Measurements from ENCODE around the gene SRRM3.
"Not testable (repeated sequence)": the region's sequence is repeated elsewhere in the genome, so short reads cannot be mapped to it uniquely, and the experiment has no call there.

The SRRM3 gene

DNA sequence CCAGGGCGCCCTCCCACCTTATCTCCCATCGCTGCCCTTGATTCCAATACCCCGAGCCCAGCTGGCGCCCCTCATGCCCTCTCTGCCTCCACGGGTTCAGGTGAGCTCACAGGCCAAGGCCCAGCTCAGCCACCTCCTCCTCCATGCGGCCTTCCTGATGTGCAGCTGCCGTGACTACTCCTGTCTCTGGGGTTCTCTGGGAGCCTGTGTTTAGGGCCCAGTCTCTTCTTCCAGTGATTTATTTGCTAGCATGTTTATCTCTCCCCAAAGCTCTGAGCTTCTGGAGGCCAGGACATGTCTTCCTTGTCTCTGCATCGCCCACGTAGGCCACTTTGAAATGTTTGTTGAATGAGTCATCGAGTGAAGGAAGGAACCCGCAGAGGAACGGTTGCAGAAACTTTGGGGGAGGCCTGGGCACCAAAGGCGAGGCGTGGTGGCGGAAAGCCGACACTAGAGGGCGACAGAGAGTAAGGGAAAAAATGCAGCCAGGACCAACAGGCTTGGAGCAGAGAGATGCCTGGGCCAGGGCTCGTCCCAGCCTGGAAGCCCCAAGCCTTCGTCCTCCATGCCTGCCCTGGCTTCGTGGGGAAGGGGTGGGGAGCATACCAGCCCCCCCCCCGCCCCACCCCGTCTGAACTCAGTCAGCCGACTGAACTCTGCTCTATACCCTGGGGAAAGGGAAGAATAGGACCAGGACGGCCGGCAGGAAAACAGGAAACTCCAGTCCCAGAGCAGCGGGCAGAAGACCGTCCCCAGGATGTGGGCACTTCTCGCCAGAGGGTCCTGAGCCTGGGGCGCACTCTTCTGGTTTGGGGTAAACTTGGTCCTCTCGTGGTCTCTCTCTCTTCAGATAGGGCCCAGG is 89.9 kb downstream of the SRRM3 start:
- peak; percentile 94 for DNase-seq (ENCODE audit: low read depth)

DNA sequence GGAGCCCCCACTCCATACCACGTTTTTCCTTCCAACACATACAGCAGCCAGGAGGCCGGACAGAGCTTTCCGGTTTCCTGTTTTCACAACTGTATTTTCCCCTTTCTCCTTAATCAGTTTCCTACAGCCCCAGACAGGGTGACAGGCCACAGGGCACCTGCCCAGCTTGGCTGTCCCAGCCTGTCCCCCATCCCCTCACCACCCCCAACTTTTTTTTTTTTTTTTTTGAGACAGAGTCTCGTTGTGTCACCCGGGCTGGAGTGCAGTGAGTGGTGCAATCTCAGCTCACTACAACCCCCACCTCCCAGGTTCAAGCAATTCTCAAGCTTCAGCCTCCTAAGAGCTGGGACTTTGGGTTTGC is 90.5 kb downstream of the SRRM3 start:
- DNase-seq (ENCODE audit: low read depth): no peak

DNA sequence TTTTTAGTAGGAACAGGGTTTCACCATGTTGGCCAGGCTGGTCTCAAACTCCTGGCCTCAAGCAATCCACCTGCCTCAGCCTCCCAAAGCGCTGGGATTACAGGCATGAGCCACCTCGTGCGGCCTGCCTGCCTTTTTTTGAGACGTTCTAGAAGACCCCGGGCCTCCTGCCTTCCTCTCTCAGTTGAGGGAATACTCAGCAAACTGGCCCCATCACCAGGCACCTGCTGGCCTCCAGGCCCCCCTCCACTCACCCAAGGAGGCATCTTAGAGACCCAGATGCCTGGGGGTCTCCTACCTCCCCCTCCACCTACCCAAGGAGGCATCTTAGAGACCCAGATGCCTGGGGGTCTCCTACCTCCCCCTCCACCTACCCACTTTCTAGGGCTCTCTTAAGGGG is 91.2 kb downstream of the SRRM3 start:
- not testable (repeated sequence) for DNase-seq (ENCODE audit: low read depth)

DNA sequence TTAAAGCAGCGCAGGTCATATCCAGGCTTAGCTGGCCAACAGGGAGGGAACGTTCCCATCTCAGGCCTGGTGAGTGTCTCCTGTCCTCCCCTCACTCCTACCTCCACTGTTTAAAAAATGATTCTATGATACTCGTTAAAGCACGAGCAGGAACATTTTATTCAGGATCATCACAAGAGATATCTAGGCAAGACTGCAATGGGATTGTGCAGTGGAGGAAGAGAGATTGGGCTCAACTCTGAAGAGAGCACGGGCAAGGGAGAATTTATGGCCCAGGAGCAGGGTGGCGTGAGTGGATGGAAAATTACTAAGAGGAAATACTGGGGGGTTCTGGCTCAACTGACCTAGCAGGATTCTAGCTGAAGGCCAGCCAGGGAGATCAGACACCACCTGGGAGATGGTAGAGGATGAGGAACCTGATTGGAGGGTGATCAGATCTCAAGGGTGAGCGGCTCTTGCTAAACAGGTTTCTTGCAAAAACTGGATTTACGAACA is 91.8 kb downstream of the SRRM3 start:
- DNase-seq (ENCODE audit: low read depth): no peak

DNA sequence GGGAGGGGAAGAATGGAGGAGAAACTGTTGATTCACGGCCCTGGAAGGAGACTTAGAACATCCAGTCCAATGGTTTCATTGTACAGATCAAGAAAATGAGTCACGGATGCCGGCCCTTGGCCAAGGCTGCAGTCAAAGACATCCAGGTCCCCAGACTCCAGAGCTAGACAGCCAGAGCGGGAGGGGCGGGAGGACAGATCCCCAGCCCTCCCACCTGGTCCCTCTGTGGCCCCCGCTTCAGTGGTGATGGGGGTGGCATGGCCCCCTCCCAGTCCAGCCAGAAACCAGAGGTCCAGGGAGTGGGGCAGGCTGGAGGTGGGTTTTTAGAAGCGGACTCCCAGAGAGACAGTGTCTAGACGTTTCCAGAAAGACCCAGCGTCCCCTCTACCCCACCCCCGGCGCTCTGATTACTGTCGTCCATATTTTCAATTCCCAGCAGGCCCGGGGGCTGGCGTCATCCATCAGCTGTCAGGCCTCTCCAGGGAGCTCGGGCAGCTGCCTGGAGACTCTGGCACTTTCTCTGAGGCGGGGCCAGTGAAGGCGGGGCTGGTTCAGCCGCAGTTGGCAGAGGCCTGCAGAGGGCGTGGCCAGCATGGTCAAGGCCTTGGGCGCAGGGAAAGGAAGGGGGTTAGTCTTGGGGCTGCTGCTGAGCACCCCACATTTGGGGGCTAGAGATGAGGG is 92.8 kb downstream of the SRRM3 start:
- no peak for DNase-seq (ENCODE audit: low read depth)

DNA sequence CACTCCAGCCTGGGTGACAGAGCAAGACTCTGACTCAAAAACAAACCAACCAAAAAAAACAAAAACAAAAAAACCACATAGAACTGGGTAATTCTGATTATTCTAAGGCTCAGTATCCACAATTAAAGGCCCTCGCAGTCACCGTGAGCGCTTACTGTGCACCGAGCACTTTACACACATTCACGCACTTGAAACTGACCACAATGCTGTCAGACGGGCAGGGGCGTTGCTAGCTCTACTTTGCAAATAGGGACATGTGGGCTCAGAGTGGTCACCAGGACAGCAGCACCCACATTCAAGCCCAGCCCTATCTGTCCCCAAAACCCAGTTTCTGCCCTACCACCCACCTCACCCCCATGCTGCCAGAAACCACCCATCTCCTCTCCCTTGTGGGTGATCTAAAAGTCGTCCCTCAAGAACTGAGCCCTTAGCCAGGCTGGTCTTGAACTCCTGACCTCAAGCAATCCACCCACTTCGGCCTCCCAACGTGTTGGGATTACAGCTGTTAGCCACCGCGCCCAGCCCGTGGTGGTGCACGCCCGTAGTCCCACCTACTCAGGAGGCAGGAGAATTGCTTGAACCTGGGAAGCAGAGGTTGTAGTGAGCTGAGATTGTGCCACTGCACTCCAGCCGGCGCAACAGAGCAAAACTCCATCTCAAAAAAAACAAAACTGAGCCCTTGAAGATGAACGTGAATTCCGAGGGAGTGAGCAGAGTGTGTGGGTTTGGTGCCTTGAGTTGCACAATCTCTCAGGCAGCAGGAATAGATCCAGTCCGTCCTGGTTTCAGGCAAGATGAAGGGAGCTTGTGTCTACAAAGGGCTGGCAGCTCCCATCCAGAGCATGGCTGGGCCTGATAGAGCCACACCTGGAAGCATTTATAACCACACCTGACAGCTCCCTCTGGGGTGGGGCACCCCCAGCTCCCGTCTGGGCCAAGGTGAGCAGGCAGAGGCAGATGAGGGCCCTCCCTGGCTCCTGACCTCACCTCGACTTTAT is 95.3 kb downstream of the SRRM3 start:
- DNase-seq (ENCODE audit: low read depth): no peak

DNA sequence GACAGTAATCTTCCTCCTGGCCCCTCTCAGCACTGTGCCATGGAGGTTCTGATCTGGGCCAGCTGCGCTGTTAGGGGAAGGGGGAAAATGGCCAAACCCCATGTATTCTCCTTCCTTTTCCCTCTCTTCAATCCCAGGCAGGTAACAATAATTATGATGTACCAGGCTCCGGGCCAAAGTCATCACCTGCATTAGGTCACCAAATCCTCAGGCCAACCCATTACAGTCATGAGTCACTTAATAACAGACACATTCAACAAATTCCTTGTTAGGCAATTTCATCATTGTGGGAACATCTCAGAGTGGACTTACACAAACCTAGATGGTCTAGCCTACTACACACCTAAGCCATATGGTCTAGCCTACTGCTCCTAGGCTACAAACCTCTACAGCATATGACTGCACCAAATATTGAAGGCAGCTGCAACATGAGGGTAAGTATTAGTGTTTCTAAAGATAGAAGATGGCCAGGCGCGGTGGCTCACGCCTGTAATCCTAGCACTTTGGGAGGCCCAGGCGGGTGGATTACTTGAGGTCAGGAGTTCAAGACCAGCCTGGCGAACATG is 98.6 kb downstream of the SRRM3 start:
- no peak for DNase-seq (ENCODE audit: low read depth)

DNA sequence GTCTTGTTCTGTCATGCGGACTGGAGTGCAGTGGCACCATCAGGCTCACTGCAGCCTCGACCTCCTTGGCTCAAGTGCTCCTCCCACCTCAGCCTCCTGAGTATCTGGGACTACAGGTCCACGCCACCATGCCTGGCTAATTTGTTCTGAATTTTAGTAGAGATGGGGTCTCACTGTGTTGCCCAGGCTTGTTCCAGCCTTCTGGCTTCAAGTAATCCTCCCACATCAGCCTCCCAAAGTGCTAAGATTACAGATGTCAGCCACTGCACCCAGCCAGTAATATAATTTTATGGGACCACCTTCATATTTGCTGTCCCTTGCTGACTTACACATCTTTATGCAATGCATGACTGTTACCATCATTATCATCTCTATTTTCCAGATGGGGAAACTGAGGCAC is 99.3 kb downstream of the SRRM3 start:
- DNase-seq (ENCODE audit: low read depth): no peak

DNA sequence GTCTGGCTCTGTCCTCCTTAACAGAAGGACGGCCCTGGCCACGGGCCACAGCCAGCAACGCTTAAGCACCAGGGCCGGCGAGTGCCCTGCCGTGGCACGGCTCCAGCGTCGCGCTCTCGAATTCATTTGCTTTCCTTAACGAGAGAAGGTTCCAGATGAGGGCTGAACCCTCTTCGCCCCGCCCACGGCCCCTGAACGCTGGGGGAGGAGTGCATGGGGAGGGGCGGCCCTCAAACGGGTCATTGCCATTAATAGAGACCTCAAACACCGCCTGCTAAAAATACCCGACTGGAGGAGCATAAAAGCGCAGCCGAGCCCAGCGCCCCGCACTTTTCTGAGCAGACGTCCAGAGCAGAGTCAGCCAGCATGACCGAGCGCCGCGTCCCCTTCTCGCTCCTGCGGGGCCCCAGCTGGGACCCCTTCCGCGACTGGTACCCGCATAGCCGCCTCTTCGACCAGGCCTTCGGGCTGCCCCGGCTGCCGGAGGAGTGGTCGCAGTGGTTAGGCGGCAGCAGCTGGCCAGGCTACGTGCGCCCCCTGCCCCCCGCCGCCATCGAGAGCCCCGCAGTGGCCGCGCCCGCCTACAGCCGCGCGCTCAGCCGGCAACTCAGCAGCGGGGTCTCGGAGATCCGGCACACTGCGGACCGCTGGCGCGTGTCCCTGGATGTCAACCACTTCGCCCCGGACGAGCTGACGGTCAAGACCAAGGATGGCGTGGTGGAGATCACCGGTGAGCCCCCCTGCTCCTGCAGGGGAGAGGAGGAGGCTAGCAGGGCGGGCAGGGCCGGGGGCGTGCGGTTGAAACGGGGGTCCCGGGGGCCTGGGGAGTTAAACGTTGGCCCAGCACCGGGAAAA is 100.9 kb downstream of the SRRM3 start, which contains the start of gene HSPB1:
Gene HSPB1 (plus strand): TSS at position 327 of the 855 bp plus-strand sequence. CDS start 40 bp downstream, at position 367.
- no peak for DNase-seq (ENCODE audit: low read depth)

DNA sequence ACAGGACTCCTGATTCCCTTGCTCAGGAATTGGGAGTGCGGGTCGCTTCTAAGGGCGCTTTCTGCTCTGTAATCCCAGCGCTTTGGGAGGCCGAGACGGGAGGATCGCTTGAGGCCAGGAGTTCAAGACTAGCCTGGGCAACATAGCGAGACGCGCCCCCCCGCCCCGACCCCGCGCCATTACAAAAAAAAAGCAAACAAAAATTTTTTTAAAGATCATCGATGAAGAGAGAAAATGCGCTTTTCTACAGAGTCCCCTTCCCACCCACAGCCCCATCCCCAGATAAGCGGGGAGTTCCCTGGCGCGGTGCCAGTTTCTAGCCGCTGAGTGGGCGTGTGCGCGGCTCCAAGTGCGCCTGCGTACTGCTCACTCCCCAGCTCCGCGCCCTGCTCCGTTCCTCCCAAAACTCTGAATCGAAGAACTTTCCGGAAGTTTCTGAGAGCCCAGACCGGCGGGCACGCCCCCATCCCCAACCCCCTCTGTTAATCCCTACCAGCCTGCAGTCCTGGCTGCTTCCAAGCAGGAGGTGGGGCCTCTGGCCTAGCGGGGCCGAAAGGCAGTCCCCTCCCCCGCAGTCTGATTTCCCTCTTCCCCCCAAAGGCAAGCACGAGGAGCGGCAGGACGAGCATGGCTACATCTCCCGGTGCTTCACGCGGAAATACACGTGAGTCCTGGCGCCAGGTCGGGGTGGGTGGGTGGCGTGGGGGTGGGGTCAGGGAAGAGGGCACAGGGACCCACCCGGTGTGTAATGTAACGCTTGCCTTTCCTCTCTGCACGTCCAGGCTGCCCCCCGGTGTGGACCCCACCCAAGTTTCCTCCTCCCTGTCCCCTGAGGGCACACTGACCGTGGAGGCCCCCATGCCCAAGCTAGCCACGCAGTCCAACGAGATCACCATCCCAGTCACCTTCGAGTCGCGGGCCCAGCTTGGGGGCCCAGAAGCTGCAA is 101.8 kb downstream of the SRRM3 start:
- DNase-seq (ENCODE audit: low read depth): no peak

DNA sequence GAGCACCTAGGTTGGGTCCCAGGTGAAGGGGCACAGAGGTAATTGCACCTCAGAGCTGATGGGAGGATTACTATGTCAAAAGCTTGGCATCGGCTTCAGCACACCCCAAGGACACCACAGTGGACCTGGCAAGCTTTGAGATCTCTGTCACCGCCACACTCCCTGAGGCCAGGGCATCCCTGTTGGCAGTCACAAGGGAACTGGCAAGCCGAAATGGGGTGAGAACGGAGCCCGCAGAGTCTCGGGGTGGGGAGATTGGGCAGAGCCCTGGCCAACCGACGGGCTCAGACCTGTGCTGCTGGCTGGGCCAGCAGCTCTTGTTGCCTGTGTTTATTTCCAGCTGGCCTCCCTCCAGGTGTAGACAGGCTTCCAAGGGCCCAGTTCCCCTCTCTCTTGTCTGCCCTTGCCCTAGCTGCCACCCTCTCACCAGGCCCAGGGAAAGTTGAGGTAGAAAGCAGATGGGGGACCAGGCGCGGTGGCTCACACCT is 103.2 kb downstream of the SRRM3 start:
- no peak for DNase-seq (ENCODE audit: low read depth)

DNA sequence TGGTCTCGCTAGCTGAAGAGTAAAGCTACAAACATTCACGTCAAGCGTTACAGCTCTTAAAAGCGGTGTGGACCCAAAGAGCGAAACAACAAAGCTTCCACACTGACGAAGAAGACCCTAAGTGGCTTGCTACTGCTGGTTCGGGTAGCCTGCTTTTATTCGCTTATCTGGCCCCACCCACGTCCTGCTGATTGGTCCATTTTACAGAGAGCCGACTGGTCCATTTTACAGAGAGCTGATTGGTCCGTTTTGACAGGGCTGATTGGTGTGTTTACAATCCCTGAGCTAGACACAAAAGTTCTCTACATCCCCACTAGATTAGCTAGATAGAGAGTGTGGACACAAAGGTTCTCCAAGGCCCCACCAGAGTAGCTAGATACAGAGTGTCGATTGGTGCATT is 107.2 kb downstream of the SRRM3 start:
- not testable (repeated sequence) for DNase-seq (ENCODE audit: low read depth)

DNA sequence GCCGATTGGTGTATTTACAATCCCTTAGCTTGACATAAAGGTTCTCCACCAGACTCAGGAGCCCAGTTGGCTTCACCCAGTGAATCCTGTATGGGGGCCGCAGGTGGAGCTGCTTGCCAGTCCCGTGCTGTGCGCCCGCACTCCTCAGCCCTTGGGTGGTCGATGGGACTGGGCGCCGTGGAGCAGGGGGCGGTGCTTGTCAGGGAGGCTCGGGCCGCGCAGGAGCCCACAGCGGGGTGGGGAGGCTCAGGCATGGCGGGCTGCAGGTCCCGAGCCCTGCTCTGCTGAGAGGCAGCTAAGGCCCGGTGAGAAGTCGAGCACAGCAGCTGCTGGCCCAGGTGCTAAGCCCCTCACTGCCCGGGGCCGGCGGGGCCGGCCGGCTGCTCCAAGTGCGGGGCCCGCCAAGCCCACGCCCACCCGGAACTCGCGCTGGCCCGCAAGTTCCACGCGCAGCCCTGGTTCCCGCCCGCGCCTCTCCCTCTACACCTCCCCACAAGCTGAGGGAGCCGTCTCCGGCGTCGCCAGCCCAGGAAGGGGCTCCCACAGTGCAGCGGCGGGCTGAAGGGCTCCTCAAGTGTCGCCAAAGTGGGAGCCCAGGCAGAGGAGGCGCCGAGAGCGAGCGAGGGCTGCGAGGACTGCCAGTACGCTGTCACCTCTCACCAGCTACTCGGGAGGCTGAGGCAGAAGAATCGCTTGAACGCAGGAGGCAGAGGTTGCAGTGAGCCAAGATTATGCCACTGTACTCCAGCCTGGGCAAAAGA is 107.8 kb downstream of the SRRM3 start:
- not testable (repeated sequence) for DNase-seq (ENCODE audit: low read depth)

DNA sequence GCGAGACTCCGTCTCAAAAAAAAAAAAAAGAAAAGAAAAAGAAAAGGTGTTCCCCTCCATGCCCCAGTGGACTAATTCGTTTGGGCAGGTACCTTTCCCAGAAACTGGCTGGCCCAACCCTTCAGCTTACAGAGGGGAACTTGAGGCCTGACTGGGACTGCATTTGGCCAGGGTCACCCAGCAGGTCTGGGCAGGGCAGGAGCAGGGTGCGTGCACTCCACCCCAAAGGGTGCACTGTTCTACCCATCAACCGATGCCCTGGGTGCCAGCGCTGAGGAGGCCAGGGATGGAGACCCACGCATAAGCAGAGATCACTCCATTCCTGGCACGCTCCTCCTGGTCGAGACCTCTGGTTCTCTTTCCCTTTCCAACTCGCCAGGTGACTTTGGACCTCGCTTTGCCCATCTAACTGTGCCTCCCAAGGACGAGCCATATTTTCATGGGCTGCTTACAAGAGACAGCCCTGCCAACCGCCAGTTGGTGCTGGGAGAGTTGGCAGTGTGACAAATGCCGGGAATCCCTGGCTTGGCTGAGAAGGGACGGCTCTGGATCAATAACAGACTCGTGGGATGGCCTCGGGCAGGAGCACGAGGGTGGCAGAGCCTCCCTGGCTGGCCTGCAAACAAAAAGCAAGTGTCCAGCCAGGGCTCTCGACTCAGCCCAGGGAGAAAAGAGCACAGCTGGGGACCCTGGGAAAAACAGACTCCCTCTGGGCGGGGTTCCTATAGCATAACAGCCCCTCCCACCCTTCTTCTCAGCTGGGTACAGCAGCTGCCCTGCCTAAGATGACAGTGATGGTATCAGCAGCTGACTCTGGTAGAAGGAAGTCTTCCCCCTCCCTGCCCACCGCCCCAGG is 108.6 kb downstream of the SRRM3 start:
- DNase-seq (ENCODE audit: low read depth): no peak

DNA sequence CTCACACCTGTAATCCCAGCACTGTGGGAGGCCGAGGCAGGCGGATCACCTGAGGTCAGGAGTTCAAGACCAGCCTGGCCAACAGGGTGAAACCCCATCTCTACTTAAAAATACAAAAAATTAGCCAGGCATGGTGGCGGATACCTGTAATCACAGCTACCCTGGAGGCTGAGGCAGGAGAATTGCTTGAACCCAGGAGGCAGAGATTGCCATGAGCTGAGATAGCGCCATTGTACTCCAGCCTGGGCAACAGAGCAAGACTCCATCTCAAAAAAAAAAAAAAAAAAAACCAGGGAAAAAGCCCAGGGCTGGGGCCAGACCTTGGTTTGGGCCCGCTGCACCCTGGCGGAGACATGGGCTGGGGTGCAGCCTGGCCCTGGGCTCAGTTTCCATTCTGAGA is 110.1 kb downstream of the SRRM3 start:
- not testable (repeated sequence) for DNase-seq (ENCODE audit: low read depth)

DNA sequence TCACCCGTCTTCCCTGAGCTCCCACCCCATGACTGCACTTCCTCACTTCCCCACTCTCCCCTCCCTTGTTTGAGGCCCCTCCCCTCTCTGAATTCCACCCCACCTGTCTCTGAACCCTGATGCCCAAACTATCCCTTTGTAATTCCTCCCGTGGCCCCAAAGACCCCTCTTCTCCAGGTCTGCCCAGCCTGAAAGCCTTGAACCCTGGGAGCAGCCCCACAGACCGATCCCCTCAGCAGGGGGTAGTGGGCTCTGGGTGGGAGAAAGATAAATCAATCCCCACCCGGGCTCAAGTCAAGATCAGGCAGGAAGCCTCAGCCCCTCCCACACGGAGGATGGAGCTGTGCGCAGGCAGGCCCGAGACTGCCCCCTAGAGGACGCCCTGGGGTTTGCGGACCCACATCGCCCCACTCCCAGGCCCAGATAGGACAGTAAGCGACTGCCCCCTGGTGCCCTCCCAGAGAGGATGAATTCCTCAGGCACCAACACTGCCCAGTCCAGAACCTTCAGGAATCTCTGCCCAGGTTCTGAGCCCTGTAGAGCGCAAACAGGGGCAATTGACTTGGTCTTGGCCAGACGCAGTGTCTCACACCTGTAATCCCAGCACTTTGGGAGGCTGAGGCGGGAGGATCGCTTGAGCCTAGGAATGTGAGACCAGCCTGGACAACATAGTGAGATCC is 112.5 kb downstream of the SRRM3 start:
- no peak for DNase-seq (ENCODE audit: low read depth)

DNA sequence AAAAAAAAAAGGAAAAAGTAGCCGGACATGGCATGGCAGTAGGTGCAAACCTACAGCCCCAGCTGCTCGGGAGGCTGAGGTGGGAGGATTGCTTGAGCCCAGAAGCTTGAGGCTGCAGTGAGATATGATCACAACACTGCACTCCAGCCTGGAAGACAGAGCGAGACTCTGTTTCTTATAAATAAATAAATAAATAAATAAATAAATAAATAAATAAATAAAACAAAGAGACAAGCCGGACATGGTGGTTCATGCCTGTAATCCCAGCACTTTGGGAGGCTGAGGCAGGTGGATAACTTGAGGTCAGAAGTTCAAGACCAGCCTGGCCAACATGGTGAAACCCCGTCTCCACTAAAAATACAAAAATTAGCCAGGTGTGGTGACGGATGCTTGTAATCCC is 113.0 kb downstream of the SRRM3 start:
- DNase-seq (ENCODE audit: low read depth): not testable (repeated sequence)
